Mucosa of descending colon (tissue), 3 donors: ENCODE data around the gene CA5A. TPM values are rescaled to one million over a fixed set of nuclear protein-coding genes. Genes with fewer than 3 reads are reported as not detected.

ENCODE experiments used
- ATAC-seq: fragments of 200-7000 bp; cut with Tn5 transposase; one replicate; pipeline ENCODE4 v1.9.1; 2020; ENCODE audit warnings: mild to moderate bottlenecking, moderate library complexity
- DNase-seq, 3 donors: peaks; one replicate each; pipeline ENCODE4 v3.0.0-alpha.2; 2020
- H3K36me3 ChIP-seq: fragments of 200-600 bp; one replicate; pipeline ENCODE4 v1.8.0; 2021; ENCODE audit warnings: low read depth, mild to moderate bottlenecking
- H3K4me1 ChIP-seq: fragments of 200-600 bp; one replicate; pipeline ENCODE4 v1.8.0; 2021; ENCODE audit warnings: low read depth, mild to moderate bottlenecking
- H3K4me3 ChIP-seq: fragments of 200-600 bp; one replicate; pipeline ENCODE4 v1.8.0; 2021; ENCODE audit warnings: mild to moderate bottlenecking
- H3K9me3 ChIP-seq: fragments of 200-600 bp; one replicate; pipeline ENCODE4 v1.8.0; 2021; ENCODE audit warnings: mild to moderate bottlenecking
- intact Hi-C, 2 donors: fragments of 100-400 bp; cut with DNase I in 1 of 2; cut with micrococcal nuclease in 1 of 2; formaldehyde crosslinking; loops; one replicate each; pipeline versions ENCODE4 v1.11.0 to v1.11.1; 2022; cut with DNase I, micrococcal nuclease
- total RNA-seq, 3 donors: library from RNA; stranded (reverse); fragmentation: NEBNext Ultra II Directional in 2 of 3; extraction: Animal tissue kit (Norgen Biotek cat#: 25700) in 2 of 3; gene quantifications; one replicate each; pipeline versions ENCODE4 v1.2.1 to v1.2.4, GENCODE V29; 2021 to 2023
- TF ChIP-seq, protein P1 (sequence below): fragments of 200-600 bp; IDR thresholded peaks from one replicate; pipeline ENCODE4 v1.8.0; 2022; ENCODE audit warnings: antibody characterized with exemption, mild to moderate bottlenecking
- donor health status: DM: no; HTN: no; CAD: no; lungs with moderate emphysema.
- donor health status: DM: no; HTN: no; CAD: no.
- donor health status: DM: no; HTN: yes; CAD: no.

CA5A gene
- total RNA-seq, 3 donors from 2014 or later: 0.05 to 0.25 TPM; not detected in 1

DNA sequence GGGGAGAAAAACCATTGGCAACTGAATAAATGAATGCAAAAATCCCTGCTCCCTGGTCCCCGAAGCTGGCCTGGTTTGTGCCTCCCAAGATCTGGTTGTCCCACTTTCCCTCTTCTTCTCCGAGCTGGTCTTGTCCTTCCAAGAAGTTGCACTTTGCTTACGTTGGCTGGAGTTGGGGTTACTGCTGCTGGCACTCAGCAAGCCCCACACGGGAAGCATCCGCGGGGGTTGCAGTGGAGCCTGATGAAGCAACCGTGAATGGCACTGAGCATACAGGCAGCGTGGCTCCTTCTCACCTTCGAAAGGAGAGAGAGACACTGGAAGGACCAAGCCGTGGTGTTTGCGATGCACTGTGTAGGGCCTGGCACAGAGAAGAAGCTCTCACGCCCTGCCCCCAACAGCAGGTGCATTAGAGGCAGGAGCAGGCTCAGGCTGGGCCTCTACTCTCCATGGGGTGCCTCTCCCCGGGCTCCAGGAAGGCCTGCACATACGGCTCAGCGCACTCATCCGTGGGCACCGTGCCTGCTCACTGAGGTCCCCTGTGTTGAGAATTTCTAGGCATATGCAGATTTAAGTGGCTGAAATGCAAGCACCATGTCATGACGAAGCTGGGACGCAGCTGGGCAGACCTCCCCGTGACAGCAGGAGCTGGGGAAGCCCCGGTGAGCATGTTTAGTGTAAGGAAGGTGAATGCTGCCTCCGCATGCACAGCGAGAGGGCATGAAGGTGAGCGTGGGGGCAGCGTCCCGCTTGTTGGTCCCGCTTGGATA is 12.1 kb downstream of the CA5A start:
- no peaks in the 10 kb centered on the region for H3K4me1 ChIP-seq
- intact Hi-C loops: no loop called here
- H3K9me3 ChIP-seq: no peaks in the 10 kb centered on the region
- ATAC-seq: peak; percentile 24
- H3K36me3 ChIP-seq: no peaks in the 10 kb centered on the region
- TF ChIP-seq, protein P1, sequence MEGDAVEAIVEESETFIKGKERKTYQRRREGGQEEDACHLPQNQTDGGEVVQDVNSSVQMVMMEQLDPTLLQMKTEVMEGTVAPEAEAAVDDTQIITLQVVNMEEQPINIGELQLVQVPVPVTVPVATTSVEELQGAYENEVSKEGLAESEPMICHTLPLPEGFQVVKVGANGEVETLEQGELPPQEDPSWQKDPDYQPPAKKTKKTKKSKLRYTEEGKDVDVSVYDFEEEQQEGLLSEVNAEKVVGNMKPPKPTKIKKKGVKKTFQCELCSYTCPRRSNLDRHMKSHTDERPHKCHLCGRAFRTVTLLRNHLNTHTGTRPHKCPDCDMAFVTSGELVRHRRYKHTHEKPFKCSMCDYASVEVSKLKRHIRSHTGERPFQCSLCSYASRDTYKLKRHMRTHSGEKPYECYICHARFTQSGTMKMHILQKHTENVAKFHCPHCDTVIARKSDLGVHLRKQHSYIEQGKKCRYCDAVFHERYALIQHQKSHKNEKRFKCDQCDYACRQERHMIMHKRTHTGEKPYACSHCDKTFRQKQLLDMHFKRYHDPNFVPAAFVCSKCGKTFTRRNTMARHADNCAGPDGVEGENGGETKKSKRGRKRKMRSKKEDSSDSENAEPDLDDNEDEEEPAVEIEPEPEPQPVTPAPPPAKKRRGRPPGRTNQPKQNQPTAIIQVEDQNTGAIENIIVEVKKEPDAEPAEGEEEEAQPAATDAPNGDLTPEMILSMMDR: no peak
- no peak overlapping the region for H3K4me3 ChIP-seq
- DNase-seq: no peak

DNA sequence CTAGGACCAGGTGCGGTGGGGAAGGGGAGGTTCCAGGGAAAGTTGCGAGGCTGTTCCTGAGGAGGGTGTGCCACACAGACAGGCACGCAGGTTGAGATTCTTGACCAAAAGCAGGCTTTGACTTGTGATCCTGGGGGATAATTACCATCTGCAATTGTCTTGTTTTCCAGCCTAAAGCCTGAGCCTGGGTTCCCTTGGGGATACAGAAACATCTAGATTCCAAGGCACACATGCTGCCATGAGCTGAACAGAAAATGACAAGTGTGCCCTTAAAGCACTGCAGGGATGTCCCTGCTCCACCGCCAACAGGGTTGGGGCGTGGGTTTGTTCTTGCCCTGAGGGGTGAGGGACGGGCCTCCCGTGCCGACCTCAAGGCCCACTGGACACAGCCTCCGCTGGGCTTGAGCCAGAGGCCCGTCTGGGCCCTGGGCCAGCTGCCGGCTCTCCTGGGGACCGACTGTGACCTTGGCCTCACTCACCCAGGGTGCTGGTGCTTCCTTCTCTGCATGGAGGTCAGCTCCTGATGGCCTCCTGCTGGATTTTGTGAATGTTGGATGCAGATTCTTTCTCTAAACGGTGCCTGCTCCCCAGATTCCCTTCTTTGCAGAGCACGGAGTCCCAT is 14.0 kb downstream of the CA5A start:
- ATAC-seq (no peak), DNase-seq (no peak)
- Histone ChIP-seq H3K36me3 (no peaks in the 10 kb centered on the region), H3K4me3 (no peak overlapping the region), H3K9me3 (no peaks in the 10 kb centered on the region), H3K4me1 (no peaks in the 10 kb centered on the region)
- intact Hi-C loops: no loop called here
- TF ChIP-seq, protein P1: no peak

DNA sequence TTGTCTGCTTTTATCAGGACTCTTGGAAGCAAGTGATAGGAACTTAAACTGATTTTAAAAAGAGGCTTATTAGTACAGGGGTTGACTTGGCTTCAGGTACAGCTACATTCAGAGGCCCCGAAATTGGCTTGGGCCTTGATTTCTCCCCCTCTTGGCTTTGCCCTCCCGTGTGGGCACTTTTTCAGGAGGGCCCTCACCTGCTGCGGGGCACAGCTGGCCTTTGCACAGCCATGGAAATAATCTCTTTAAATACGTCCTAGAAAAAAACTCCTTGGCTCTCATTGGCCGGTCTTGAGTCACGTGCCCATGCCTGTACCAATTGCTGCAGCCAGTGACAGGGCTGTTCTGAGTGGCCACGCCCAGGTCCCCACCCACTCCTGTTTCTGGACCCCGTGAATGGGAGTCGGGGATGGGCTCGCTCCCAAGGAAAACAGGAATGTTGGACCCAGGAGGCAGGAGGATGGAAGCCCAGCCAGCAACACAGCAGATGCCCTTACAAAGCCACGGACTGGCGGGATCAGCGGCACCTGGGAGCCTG is 15.0 kb downstream of the CA5A start:
- H3K4me1 ChIP-seq: no peaks in the 10 kb centered on the region
- DNase-seq (no peak), ATAC-seq (no peak)
- H3K9me3 ChIP-seq: no peaks in the 10 kb centered on the region
- no peak overlapping the region for H3K4me3 ChIP-seq
- H3K36me3 ChIP-seq: no peaks in the 10 kb centered on the region
- intact Hi-C loops: no loop called here
- TF ChIP-seq, protein P1: no peak

DNA sequence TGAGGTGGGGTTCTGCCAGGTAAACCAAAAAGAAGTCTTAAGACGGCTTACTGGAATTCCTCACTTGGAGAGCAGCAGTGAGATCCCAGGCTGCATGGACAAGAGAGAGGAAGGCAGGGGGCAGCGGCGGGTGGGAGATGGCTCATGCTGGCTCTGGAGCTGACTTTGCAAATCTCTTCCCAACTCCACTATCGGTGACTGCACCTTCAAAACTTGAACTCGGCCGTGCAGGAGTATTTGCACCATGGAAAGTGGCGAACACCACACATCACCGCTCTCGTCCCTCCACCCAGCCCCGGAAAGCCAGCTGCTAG is 16.7 kb downstream of the CA5A start:
- DNase-seq (no peak), ATAC-seq (no peak)
- Histone ChIP-seq H3K4me3 (no peak overlapping the region), H3K4me1 (no peaks in the 10 kb centered on the region), H3K9me3 (no peaks in the 10 kb centered on the region), H3K36me3 (no peaks in the 10 kb centered on the region)
- TF ChIP-seq, protein P1: no peak
- intact Hi-C loops: no loop called here

DNA sequence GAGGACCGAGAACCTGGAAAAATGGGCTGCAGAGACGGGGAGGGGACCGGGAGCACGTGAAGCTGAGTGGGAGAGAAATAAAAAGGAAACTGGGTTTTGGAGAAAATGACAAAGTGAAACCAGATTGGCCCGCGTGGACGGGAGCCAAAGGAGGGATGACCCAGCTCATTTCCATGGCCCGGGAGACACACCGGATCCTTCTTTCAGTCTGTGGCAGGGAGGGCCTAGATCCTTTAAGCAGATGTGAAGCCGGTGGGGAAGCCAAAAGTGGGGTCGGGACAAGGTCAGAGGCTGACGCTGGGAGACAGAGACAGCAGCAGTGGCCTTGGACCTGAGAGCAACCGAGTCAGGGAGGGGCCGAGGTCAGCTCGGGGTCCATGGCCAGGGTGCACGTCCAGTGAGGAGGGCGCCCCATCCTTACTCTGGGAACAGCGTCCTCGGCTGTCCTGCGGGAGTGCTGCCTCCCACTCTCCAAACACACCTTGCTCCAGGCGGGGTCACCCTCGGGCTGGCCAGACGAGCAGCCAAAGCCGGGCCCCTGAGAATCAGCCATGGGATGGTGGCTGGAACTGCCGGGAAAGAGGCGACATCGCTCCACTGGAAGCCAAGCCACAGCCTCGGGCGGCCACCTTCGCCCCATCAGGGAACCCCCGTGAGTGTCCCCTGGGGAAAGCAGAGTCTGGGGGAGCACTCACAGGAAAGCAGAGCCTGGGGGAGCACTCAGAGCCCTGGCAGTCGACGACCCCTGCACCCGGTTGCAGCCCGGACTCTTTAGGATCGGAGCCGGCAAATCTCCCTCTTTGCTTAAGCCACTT is 17.3 kb downstream of the CA5A start:
- H3K4me1 ChIP-seq: no peaks in the 10 kb centered on the region
- ATAC-seq: no peak
- H3K36me3 ChIP-seq: no peaks in the 10 kb centered on the region
- TF ChIP-seq, protein P1: no peak
- no peaks in the 10 kb centered on the region for H3K9me3 ChIP-seq
- DNase-seq: peak in 1 of 3 donors; percentile 24
- H3K4me3 ChIP-seq: no peak overlapping the region
- intact Hi-C loops: no loop called here
